ENCODE results near the gene PIK3CD.

The PIK3CD gene

DNA sequence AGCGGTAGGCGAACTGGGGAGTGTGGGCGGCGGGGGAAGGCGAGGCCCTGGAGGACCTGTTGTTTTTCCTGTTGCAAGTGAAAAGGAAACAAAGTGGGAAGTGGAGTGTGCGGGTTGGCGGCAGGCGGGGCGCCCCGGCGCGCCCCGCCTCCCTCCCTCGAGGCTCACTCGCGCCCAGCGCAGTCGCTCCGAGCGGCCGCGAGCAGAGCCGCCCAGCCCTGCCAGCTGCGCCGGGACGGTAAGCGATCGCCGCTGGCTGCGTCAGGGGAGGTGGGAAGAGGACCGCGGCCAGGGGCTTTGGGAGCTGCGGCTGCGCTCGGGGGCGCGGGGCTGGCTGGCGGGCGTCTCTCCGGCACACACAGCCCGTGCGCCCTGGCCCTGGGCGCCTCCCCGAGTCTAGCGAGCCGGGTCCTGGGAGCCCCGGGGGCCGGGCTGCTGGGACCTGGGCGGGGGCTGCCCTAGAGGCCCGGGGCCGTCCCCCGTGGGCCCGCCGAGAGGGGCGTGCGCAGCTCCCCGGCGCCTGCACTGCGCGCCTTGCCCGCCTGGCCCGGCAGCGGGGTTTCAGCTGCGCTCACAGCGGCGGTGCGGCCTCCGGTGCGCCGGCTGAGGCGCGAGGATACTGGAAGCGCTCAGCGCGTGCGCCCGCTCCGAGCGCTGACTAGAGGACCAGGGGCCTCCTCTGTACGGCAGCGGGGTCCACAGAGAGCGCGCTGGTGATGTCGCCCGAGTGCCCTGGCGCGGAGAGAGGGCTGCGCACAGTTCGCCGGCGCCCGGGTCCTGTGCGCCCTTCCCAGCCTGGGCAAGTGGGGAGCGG, at the start of gene PIK3CD:
Gene PIK3CD, plus strand, starts transcription at position 167 of the 814 bp plus-strand sequence. CDS start 58,725 bp downstream, outside the sequence.
- DNase-seq (ENCODE audit: low read depth): no peak

DNA sequence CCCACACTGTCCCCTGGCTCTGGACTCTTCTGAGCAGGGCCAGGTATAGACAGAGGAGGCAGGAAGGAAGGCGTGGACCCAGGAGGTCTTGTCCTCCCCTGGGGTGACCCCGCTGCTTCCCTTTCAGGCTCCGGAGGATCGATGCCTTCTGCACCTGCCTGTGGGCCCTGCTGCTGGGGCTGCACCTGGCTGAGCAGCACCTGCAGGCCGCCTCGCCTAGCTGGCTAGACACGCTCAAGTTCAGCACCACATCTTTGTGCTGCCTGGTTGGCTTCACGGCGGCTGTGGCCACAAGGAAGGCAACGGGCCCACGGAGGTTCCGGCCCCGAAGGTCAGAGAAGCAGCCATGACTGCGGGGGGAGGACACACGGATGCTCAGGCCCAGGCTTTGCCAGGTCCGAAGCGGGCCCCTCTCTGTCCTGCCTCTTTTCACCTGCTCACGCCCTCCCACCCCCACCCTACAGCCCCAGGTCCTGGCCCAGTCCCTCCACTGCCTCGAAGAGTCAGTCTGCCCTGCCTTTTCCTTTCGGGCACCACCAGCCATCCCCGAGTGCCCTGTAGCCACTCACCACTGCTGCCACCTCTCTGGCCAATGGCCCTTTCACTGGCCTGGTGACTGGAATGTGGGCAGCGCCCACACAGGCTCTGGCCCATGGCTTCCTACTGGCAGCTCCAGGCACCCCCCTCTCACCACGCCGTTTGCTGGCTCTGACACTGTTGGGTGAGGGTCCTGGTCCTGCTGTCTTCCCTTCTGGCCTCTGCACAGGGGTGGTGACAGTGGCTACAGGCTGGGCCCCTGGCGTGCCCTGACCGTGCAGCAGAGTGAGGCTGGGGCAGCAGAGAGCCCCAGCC, 49.4 kb upstream of the PIK3CD start:
- no peak for DNase-seq (ENCODE audit: low read depth)

DNA sequence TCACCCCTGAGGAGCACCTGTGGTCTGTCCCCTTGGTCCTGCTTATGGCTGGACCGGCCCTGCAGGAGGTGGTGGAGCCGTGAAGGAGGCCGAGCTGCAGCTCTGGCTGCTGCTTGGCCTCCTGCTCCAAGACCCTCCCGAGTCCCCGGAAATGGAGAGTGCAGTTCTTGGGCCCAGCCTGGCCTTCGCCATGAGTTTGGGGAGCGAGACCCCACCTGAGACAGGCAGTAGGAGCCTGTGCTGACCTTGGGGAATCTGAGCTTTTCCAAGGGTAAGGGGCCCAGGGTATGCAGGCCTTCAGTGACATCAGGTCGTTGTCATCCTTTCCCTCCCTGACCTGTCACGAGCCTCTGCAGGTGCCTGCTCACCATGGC, 48.8 kb upstream of the PIK3CD start:
- DNase-seq (ENCODE audit: low read depth): no peak

DNA sequence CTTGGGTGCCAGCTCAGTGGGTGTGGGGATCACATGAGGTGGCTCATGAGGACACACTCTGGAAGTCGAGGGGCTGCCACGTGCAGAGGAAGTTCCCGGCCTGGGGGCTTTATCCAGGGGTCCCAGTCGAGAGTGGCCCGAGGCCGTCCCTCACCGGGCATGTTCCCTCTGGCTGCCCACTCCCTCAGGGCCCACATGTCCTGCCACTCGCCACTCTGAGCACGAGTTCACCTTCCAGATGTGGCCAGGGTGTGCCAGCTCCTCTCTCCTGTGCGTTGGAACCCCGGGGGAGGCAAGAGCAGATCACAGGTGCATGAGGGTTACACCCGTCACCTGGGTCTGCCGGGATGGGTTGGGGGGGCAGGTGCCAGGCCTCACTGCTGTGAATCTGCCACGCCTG, 48.2 kb upstream of the PIK3CD start:
- no peak for DNase-seq (ENCODE audit: low read depth)

DNA sequence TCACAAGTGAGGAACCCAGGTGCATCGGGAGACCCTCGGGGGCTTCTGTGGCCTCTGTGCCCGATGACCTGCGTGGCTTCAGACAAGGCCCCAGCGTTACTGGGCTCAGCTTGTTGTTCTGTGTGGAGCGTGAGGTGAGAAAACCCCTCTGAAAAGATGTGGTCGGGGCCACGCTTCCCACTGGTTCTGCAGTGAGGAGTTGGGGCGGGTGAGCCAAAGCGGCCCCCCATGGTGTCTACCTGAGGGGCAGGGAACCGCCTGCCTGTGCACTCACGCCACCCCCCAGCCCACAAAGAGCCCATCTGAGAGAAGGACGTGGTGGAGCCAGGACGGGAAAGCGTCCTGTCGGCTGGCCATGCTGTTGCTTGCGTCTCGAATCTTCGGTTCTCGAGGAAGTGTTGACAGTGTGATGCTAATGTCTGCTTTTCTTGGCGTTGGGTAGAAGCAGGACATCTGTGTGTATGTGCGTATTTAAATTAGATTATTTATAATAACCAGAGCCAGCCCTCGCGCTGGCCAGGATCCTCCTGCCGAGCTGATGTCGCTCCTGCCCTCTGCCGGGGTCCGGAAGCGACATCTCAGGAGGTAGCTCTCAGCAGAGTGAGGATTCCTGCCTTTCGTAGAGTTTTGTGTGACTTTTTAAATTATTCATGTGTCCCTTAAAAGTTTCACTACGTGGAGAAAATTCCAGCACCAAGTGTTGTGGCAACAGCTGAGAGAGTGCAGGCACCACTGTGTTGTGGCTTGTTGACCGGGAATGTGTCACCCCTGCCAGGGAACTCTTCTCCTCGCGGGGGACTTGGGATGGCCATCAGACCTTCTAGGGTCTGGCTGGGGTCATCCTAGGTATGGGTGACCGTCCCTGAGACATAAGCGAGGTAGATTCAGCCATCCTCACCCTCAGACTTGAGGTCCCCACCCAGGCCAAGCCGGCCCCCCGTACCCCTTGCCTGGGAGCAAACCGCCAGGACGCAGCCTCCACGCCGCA, 47.5 kb upstream of the PIK3CD start:
- DNase-seq (ENCODE audit: low read depth): no peak

DNA sequence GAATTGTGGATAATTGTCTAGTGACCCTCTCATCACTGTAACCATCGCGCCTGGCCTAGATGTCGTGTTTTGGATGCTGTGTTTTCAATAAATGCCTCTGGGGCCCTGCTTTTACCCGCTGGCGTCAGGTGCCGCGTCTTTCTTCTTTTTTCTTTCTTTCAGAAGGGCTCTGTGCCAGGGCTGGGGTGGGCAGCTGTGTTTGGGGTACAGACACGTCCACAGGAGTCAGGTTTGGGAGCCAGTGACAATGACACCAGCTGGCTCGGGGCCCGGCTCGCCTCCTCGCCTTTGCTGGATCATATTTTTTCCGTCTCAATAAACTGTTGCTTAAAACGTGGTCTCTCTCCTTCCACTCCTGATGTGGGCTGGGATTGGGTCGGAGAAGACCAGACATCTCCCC, 46.7 kb upstream of the PIK3CD start:
- no peak for DNase-seq (ENCODE audit: low read depth)

DNA sequence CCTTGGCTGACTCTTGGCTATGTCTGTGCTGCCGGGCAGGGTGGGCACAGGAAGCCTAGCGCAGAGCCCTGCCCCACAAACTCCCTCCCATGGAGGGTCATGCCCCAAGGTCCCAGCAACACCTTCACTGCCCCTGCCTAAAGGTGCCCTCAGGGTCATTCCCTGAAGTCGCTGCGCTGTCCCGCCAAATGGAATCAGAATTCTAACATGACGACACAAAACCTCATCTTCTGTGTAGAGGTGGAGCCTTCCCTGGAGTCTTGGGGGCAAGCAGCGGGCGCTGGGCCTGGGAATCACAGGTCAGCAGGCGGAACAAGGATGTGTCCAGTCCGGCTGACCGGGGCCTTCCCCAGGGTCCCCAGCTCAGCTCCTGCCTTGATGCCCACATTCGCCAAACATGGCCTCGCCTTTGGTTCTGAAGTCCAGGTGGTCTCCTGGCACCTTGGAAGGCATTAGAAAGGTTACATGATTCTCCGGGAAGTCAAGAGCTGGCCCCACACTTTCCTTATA, 45.5 kb upstream of the PIK3CD start:
- DNase-seq (ENCODE audit: low read depth): no peak

DNA sequence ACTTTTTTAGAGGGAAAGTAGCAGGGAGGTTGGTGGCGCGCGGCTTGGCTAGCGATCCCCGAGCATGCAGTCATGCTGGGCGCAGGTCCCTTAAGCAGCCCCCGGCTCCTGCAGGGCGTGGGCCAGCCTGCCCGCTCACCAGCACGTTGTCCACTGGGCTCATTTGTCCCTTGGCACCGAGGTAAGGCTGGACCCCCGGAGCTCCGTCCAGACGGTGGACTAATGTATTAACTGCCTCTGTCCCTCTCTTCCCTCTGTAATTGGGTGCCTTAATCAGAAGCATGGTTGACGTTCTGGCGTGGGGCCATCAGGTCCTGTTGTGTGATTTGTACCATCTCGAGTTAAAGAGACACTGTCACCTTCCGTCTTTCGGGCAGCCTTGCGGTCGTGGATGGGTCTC, 45.1 kb upstream of the PIK3CD start:
- no peak for DNase-seq (ENCODE audit: low read depth)

DNA sequence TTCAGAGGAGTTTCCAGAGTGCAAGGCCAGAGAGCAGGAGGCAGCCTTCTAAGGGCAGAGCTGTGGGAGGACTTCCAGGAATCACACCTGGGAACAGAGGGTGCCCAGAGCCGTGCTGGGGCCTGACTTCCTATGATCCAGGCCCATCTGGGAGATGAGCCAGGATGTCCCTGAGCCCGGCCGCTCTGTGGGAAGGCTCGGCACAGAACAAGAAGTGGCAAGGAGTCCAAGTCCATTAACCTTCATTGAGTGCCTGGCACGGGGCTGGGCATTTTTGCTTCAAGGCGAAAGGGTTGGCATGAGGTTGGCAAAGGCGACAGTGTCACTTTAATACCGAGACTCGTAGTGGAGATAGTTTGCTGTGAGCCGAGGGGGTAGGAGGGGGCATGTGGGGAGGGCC, 44.6 kb upstream of the PIK3CD start:
- no peak for DNase-seq (ENCODE audit: low read depth)

DNA sequence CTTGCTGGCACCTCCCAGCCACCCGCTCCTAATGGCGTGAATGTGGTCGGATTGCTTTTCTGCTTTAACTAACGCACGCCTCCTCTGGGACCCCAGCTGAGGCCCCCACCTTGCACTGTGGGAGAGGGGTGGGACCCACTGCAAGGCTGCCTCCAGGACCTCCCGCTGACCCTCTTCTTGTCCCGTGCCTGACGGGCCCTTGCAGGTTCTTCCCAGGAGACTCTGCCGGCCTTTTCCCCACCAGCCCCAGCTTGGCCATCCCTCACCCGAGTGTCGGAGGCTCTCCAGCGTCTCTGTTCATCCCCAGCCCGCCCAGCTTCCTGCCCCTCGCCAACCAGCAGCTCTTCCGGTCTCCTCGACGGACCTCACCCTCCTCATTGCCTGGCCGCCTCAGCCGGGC, 44.2 kb upstream of the PIK3CD start:
- DNase-seq (ENCODE audit: low read depth): no peak

DNA sequence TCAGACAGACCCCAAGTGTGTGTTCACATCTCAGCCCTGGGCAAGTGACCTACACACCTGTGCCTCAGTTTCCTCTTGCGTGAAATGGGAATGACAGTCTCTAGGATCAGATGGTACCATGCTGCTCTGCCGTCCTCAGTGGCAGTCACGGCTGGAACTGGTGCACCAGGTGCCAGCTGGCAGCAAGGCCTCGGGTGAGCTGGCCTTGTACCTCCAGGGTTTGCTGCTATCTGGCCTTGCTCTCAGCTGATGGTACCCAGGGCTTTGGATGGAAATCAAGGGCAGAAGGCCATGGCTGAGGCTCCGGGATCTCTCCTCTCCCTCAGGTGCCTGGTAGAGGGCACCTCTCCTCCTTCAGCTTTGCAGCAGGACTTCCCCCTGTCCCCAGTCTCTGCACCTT, 41.5 kb upstream of the PIK3CD start:
- no peak for DNase-seq (ENCODE audit: low read depth)

DNA sequence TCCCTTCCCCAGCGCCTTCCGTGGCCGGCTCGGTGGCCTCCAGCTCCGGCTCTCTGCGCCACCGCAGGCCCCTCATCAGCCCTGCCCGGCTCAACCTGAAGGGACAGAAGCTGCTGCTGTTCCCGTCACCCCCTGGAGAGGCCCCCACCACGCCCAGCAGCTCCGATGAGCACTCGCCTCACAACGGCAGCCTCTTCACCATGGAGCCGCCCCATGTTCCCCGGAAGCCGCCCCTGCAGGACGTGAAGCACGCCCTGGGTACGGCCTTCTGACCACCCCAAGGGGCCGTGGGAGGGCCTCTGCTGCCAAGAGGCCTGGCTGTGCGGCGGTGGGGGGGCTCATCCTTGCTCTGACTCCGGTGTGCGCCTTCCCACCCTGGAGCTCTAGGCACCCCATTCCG, 41.0 kb upstream of the PIK3CD start:
- no peak for DNase-seq (ENCODE audit: low read depth)

DNA sequence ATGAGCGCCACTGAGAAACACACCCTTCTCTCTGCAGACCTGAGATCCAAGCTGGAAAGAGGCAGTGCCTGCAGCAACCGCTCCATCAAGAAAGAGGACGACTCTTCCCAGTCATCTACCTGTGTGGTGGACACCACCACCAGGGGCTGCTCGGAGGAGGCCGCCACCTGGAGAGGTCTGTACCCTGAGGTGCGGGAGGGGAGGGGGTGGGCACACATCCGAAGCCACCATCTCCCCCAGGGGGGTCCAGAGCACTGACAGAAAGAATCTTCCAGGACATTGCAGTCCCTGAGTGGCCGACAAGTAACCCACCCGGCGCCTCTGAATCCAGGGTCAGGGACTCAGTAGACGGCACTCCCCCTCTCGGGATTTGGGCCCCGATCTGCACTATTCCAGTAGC, 39.8 kb upstream of the PIK3CD start:
- no peak for DNase-seq (ENCODE audit: low read depth)

DNA sequence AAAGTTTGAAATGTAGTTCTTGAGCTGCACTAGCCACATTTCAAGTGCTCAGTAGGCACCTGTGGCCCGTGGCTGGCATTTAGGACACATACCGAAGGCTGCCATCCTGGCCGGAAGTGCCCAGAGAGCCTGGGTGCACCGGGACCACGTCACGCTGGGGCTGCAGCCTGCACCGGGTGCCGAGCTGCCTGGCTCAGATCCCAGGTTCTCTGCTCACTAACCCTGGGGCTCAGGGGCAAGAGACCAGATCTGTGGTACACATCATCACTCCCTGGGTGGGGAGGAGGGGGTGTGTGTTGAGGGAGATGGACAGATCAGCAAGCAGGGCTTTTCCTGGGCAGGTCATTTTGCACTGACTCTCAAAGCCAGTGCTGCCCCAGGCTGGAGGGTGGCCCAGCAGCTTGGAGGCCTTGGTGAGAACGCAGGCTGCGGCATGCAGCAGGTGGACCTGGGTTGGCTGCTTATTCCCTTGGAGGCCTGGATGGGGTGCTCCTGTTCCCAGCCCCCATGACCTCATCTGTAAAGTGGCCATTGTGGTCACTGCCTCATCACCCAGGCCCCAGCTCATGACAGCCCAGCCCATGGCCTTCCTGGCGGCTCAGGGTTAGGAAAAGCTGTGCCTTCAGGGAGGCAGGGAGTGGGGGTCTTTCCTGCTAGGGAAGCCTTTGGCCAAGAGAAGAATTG, 39.2 kb upstream of the PIK3CD start:
- DNase-seq (ENCODE audit: low read depth): no peak

DNA sequence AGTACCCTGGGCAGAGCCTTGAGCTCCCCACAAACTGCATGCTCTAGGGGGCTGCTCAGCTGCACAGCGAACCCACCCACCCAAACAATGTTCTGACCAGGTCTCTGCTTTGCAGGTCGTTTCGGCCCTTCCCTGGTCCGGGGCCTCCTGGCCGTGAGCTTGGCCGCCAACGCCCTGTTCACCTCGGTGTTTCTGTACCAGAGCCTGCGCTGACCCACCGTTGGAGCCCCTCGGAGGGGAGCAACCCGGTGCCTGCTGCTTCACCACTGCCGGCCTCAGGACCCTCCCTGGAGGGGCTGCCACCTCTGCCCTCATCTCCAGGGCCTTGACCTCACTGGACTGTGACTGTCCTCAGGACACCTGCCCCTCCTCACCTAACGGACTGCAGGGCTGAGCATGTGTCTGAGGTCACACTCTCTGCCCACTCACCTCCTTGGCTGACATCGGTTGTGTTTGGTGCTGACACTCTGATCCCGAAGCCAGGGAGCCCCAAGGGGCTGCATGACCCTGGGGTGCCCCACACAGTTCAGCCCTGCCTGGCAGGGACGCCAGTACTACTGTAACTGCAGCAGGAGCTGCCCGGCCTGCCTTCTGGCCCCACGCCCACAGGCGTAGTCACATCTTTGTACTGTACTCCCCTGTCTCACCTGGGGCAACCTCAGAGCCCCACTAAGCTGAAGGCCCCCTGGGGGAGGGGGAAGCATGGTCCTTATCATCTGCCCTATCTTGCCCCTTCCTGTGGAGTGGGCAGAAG, 38.5 kb upstream of the PIK3CD start:
- no peak for DNase-seq (ENCODE audit: low read depth)

DNA sequence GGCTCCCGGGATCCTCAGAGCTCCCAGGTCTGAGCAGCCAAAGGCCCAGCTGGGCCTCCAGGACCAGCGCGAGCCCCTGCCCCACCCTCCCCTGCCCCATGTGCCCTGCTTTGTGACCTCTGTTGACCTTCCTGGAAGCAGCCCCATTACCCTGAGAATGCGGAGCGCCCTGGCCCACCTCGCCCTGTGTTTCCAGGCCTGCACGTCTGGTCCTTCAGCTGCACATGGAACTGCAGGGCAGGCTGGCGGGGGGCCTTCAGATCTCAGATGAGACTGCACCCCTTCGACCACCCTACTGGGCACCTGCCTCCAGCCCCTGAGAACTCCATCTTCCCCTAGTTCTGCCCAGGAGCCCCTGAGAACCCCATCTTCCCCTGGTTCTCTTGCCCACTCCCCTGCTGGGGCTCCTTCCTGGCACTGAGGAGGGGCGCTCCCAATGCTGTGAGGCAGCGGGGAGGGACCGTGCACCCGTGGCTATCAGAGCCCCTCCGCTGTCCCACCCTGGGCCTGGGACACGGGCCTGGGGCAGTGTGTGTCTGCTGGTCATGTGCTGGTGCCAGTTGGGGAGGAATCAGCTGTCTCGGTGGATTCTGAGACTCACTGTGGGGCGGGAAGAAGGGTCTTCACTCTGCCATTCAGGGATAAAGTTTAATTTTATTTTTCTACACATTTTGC, 37.8 kb upstream of the PIK3CD start:
- DNase-seq (ENCODE audit: low read depth): no peak

DNA sequence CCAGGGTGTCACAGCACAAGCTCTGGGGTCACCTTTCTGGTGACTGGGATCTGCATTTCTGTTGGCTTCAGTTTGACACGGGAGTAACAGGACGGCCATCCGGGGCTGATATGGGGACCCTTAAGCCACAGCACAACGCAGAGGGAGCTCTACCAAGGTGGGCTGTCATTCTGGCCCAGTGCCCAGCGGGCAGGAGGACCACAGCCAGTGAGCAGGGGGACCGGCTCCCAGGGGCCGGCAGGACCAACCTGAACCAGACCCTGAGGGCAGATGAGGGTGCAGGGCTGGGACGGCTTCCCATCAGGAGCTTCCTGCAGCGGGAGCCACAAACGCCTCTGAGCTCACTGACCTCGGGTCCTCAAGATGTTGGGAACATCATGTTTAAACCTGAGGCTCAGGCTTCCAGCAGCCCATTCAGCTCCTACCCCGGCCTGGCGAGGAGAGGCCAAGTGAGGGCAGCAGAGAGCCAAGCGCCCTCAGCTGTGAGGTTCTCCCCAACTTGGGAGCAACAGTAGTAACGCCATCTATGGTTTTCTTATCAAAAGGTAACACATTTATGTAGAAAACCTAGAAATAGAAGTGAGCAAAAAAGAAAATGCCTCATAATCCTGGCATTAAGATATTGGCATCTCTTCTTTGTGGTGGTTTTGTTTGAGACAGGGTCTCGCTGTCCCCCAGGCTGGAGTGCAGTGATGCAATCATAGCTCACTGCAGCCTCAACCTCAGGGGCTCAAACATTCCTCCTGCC, 36.0 kb upstream of the PIK3CD start:
- DNase-seq (ENCODE audit: low read depth): peak; percentile 53

DNA sequence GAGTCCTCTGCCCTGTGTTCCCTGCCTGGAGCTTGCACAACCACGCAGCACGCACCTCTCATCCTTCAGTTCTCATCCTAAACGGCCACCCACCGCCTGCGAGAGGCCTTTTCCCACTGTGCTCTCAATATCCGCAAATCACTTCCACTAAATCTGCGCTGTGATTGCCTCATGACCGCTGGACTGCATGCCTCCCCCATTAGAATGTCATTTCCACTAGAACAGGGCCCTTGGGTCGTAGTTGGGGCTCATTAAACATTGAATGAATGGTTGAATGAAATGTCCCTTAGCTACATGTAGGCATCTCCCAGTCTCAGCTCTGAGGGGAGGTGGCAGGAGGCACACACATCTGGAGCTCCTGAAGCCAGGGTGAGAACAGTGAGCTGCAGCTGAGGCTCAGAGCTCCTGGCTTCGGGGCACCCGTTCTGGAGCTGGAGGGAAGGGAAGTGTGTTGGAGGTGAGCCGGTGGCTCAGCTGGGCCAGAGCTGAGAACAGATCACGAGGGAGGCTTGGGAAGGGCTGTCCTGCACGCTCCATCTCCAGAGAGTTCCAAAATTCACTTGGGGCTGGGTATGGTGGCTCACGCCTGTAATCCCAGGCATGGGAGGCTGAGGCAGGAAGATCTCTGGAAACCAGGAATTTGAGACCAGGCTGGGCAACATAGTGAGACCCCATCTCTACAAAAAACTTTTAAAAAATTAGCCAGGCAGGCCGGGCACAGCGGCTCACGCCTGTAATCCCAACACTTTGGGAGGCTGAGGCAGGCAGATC, 32.4 kb upstream of the PIK3CD start:
- DNase-seq (ENCODE audit: low read depth): no peak

DNA sequence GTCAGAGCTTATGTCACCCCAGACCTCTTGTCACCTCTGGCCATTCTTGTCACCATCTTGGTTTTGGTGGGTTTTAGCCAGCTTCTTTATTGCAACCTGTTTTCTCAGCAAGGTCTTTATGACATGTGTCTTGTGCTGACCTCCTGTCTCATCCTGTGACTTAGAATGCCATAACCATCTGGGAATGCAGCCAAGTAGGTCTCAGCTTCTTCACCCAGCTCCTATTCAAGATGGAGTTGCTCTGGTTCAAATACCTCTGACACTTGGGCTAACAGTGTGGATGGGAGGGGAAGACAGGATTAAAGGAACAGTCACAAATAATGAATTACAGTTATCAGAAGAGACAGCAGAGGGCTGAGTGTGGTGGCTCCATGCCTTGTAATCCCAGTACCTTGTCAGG, 30.5 kb upstream of the PIK3CD start:
- DNase-seq (ENCODE audit: low read depth): no peak
